ENCODE data around the gene LCE3A.

DNA sequence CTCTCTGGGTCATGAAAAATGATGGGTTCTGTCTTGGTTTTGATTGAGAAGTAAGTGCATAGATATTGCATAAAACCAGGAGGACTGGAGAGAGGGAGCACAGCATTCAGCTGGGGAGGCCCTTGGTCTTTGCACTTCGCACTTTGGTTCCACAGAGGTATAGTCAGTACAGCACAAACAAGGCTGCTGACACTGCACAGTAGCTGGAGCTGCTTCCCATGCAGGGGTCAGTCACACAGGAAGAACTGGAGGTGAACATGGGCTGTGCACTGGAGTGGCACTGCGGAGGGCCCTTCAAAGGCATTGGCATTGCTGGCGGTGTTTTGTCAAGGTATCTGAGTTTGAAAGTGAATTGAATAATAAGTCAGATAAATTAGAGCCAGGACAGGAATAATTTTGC lies 35.7 kb upstream of the LCE3A start:
- TF ChIP-seq EZH2phosphoT487 (IDR thresholded peaks at IDR 0.05; ENCODE audit: insufficient read depth, low read depth) (no peak), EZH2 (IDR thresholded peaks at IDR 0.05; ENCODE audit: insufficient read depth, poor library complexity, severe bottlenecking) (no peak)
